Uterus (tissue), 4 donors: ENCODE results near the gene COL23A1. TPM values are rescaled to one million over a fixed set of nuclear protein-coding genes. Genes with fewer than 3 reads are reported as not detected.

Source experiments
- DNase-seq, 2 donors: peaks; one replicate each; pipeline ENCODE4 v3.0.0-alpha.2; 2019 to 2020
- H3K27ac ChIP-seq, 2 donors: fragments of 200-600 bp; sonication (generic); 1 replicate in 1 of 2; 2 replicates in 1 of 2; pipeline ENCODE4 v1.5.1; 2016 to 2018
- H3K27me3 ChIP-seq, 2 donors: fragments of 200-600 bp; sonication (generic); one replicate each; pipeline ENCODE4 v1.5.1; 2018 to 2019; ENCODE audit warnings: control low read depth in 1 of 2
- H3K36me3 ChIP-seq, 2 donors: fragments of 200-600 bp; sonication (generic); one replicate each; pipeline ENCODE4 v1.5.1; 2019; ENCODE audit warnings: control low read depth in 1 of 2
- H3K4me1 ChIP-seq, 2 donors: fragments of 200-600 bp; sonication (generic); one replicate each; pipeline ENCODE4 v1.5.1; 2018 to 2019; ENCODE audit warnings: control low read depth in 1 of 2
- H3K4me3 ChIP-seq, 2 donors: fragments of 200-600 bp; sonication (generic); 1 replicate in 1 of 2; 2 replicates in 1 of 2; pipeline ENCODE4 v1.5.1; 2018 to 2019; ENCODE audit warnings: mild to moderate bottlenecking in 1 of 2
- H3K9me3 ChIP-seq, 2 donors: fragments of 200-600 bp; sonication (generic); one replicate each; pipeline ENCODE4 v1.5.1; 2019; ENCODE audit warnings: control low read depth in 1 of 2
- CTCF ChIP-seq, 4 experiments: fragments of 200-600 bp in 2 of 4; fragments of 450-650 bp in 2 of 4; sonication (generic) in 2 of 4; IDR thresholded peaks; one replicate each; pipeline ENCODE4 v1.5.1; 2016 to 2019; ENCODE audit warnings: antibody characterized with exemption in 4 of 4, mild to moderate bottlenecking in 2 of 4, moderate library complexity in 1 of 4
- POLR2A ChIP-seq, 2 donors: fragments of 450-650 bp; IDR thresholded peaks; one replicate each; pipeline ENCODE4 v1.6.1; 2016; ENCODE audit warnings: antibody characterized with exemption in 2 of 2, mild to moderate bottlenecking in 1 of 2, moderate library complexity in 1 of 2
- intact Hi-C: fragments of 100-400 bp; cut with DNase I; formaldehyde crosslinking; loops from one replicate; pipeline ENCODE4 v1.15.1; 2023; ENCODE audit warnings: low total_unique reads
- total RNA-seq, 4 donors: library from RNA; depleted of rRNA in 3 of 4; stranded (reverse); fragments of >200 nt in 3 of 4; gene quantifications; one replicate each; pipeline versions ENCODE4 v1.1.0 to v1.2.4, GENCODE V29; 2014 to 2023
- donor health status: DM: yes; HTN: yes; CAD: no.

Gene COL23A1
- total RNA-seq, 4 donors from 2014 or later, result 0.85 to 7.6 (median 2.0) TPM; not detected in 1

DNA sequence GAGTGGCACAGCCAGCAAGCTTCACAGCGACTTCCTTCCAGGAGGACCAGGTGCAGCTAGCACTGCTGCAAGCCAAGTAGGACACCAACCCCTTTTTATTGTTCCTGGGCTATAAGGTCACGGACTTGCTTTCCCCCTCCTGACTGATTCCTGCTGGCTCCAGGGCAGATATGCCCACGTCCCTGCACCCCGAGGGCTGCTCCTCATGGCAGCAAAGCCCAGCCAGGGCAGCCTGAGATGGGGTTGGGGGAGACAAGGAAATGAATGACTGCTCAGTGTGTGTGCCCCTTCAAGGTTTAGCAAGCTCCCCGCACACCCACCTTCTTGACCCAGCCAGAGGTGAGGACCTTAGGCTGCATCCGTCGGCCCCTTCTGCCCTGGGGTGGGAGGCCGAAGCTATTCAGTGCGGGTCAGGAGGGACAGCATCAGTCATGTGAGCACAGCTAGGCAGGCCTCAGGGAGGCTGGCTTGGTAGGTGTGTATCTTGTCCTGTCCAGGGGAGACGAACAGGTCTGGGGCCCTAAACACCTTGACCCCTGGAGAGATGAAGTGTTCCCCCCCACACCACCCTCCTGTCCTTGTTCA lies 221.4 kb downstream of the COL23A1 start:
- DNase-seq, result no peak

GRCh38 chr5:178368274-178368673 lies 221.9 kb downstream of the COL23A1 start:
- H3K4me1 ChIP-seq, result no peaks in the 10 kb centered on the region
- H3K36me3 ChIP-seq, result no peaks in the 10 kb centered on the region
- intact Hi-C loops, result no loop called here
- no peak for DNase-seq
- no peak overlapping the region for H3K4me3 ChIP-seq
- H3K9me3 ChIP-seq, result no peaks in the 10 kb centered on the region
- no peak for TF ChIP-seq POLR2A (IDR thresholded peaks at IDR 0.05)
- TF ChIP-seq CTCF (IDR thresholded peaks at IDR 0.05), result no peak
- H3K27me3 ChIP-seq, result no peaks in the 10 kb centered on the region
- no peak overlapping the region for H3K27ac ChIP-seq

More for the DNA sequence above, 221.4 kb downstream of the COL23A1 start:
- H3K27me3 ChIP-seq, result no peaks in the 10 kb centered on the region
- H3K9me3 ChIP-seq, result no peaks in the 10 kb centered on the region
- no peak overlapping the region for H3K27ac ChIP-seq
- no peaks in the 10 kb centered on the region for H3K4me1 ChIP-seq
- H3K4me3 ChIP-seq, result no peak overlapping the region
- intact Hi-C loops, result no loop called here
- H3K36me3 ChIP-seq, result no peaks in the 10 kb centered on the region
- TF ChIP-seq CTCF (IDR thresholded peaks at IDR 0.05), result no peak
- TF ChIP-seq POLR2A (IDR thresholded peaks at IDR 0.05), result no peak

DNA sequence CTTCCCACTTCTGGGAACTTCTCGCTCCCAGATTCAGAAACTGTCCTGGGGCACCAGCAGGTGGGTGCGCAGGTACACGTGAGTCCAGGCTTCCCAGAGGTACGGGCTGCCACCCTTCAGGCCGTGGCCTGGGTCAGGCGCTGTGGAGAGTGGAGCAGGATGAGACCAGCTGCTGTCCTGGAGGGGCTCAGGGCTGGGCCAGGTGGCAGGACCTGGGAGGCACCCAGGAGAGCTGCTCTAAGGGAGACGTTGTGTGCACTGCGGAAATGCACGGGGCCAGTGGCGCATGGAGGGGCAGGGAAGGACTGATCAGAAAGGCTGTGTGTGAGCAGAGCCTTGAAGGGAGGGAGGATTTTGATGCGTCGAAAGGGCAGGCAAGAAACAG lies 222.5 kb downstream of the COL23A1 start:
- no peaks in the 10 kb centered on the region for H3K4me1 ChIP-seq
- no peak for DNase-seq
- H3K27me3 ChIP-seq, result no peaks in the 10 kb centered on the region
- H3K36me3 ChIP-seq, result no peaks in the 10 kb centered on the region
- H3K9me3 ChIP-seq, result no peaks in the 10 kb centered on the region
- TF ChIP-seq CTCF (IDR thresholded peaks at IDR 0.05) (no peak), POLR2A (IDR thresholded peaks at IDR 0.05) (no peak)
- no peak overlapping the region for H3K27ac ChIP-seq
- no peak overlapping the region for H3K4me3 ChIP-seq
- intact Hi-C loops, result no loop called here

GRCh38 chr5:178366998-178367735 lies 223.0 kb downstream of the COL23A1 start:
- TF ChIP-seq POLR2A (IDR thresholded peaks at IDR 0.05), result no peak
- no peak for TF ChIP-seq CTCF (IDR thresholded peaks at IDR 0.05)
- H3K36me3 ChIP-seq, result no peaks in the 10 kb centered on the region
- H3K27ac ChIP-seq, result no peak overlapping the region
- no peak for DNase-seq
- no peaks in the 10 kb centered on the region for H3K27me3 ChIP-seq
- no peaks in the 10 kb centered on the region for H3K9me3 ChIP-seq
- H3K4me1 ChIP-seq, result no peaks in the 10 kb centered on the region
- intact Hi-C loops, result no loop called here
- H3K4me3 ChIP-seq, result no peak overlapping the region
